ENCODE results near the gene POMT2. TPM values are rescaled to one million over a fixed set of nuclear protein-coding genes. Genes with fewer than 3 reads are reported as not detected.
"Not testable (repeated sequence)": the region's sequence is repeated elsewhere in the genome, so short reads cannot be mapped to it uniquely, and the experiment has no call there.

The POMT2 gene
- total RNA-seq, 6 experiments from 2014 or later, result 21.7 to 39.0 (median 27.5) TPM

DNA sequence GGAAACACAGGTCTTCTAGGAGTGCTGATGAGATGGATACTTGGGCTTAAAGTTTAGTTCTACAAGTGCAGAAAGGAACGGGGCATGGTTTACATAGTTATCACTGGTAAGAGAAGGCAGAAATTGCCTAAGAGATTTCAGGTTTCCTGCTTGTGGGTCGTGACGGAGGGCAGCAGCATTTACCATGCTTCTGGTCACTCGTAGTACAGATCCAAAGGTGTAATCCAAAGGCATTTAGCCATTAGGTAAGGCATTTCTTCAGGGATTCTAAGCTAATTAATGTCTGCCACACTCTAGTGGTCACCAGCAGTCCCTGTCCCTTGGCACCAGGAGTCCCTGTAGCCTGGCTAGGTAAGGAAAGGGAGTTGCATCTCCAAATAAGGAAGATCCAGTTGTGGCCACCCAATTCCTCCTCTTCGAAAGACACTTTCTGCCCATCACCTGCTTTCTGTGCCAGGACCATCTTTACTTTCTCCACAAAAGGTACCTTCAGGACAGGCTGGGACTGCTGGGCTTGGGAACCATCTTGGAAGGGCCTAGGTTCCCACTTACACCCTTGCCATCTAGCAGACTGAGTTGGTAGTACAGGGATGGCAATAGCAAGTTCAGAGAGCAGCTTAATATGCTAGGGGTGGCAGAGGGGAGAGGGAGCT, 1.7 kb upstream of the POMT2 start:
- no peak for DNase-seq
- TF ChIP-seq, protein P1, sequence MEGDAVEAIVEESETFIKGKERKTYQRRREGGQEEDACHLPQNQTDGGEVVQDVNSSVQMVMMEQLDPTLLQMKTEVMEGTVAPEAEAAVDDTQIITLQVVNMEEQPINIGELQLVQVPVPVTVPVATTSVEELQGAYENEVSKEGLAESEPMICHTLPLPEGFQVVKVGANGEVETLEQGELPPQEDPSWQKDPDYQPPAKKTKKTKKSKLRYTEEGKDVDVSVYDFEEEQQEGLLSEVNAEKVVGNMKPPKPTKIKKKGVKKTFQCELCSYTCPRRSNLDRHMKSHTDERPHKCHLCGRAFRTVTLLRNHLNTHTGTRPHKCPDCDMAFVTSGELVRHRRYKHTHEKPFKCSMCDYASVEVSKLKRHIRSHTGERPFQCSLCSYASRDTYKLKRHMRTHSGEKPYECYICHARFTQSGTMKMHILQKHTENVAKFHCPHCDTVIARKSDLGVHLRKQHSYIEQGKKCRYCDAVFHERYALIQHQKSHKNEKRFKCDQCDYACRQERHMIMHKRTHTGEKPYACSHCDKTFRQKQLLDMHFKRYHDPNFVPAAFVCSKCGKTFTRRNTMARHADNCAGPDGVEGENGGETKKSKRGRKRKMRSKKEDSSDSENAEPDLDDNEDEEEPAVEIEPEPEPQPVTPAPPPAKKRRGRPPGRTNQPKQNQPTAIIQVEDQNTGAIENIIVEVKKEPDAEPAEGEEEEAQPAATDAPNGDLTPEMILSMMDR (IDR thresholded peaks at IDR 0.05), result peak; percentile 16; the same call in 1 of the 2 replicates
- peaks cover 2% of the 10 kb centered on the region; the same call in 1 of the 2 replicates for H3K27me3 Mint-ChIP-seq (ENCODE audit: insufficient read depth)
- peak overlapping the region; percentile 98 for H3K4me3 Mint-ChIP-seq
- no peak overlapping the region for H3K27ac Mint-ChIP-seq
- no peaks in the 10 kb centered on the region for H3K9me3 Mint-ChIP-seq
- H3K36me3 Mint-ChIP-seq (ENCODE audit: low read depth), result no peaks in the 10 kb centered on the region
- H3K4me1 Mint-ChIP-seq (ENCODE audit: low read depth), result peaks cover 33% of the 10 kb centered on the region

DNA sequence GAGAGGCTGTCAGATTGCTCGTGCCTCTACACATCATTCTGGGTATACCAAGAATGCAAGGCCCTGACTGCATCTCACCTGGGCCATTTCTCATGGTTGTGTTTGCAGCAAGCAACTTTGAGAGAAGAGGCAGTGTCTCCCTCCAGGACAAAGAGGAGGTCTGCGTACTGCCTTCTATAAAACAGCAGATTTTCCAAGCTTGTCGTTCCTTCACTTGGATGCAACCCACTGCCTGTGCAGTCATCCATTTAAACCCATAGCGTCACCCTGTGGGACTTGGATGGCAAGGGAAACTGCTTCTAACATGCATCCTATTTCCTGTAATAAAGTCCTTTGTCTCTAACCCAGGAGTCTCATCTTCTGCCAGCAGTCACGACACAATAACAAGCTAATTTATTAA, 1.3 kb downstream of the POMT2 start:
- peaks cover 42% of the 10 kb centered on the region for H3K4me1 Mint-ChIP-seq (ENCODE audit: low read depth)
- H3K27me3 Mint-ChIP-seq (ENCODE audit: insufficient read depth), result peaks cover 2% of the 10 kb centered on the region; the same call in 1 of the 2 replicates
- H3K36me3 Mint-ChIP-seq (ENCODE audit: low read depth), result no peaks in the 10 kb centered on the region
- TF ChIP-seq, protein P1 (IDR thresholded peaks at IDR 0.05), result no peak
- H3K4me3 Mint-ChIP-seq, result peak overlapping the region; percentile 98
- no peak for DNase-seq
- H3K27ac Mint-ChIP-seq, result no peak overlapping the region
- no peaks in the 10 kb centered on the region for H3K9me3 Mint-ChIP-seq

DNA sequence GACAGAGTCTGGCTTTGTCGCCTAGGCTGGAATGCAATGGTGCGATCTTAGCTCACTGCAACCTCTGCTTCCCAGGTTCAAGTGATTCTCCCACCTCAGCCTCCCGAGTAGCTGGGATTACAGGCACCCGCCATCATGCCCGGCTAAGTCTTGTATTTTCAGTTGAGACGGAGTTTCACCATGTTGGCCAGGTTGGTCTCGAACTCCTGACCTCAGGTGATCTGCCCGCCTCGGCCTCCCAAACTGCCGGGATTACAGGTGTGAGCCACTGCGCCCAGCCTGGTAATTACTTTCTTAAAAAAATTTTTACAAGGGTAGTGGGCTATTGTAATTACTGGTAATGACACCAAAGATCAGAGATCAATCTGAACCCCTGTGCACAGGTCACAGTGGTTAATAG, 1.9 kb downstream of the POMT2 start:
- not testable (repeated sequence) for H3K9me3 Mint-ChIP-seq; DNase-seq; H3K36me3 Mint-ChIP-seq (ENCODE audit: low read depth); H3K27me3 Mint-ChIP-seq (ENCODE audit: insufficient read depth); H3K4me3 Mint-ChIP-seq; H3K27ac Mint-ChIP-seq
- H3K4me1 Mint-ChIP-seq (ENCODE audit: low read depth), result peaks cover 48% of the 10 kb centered on the region

DNA sequence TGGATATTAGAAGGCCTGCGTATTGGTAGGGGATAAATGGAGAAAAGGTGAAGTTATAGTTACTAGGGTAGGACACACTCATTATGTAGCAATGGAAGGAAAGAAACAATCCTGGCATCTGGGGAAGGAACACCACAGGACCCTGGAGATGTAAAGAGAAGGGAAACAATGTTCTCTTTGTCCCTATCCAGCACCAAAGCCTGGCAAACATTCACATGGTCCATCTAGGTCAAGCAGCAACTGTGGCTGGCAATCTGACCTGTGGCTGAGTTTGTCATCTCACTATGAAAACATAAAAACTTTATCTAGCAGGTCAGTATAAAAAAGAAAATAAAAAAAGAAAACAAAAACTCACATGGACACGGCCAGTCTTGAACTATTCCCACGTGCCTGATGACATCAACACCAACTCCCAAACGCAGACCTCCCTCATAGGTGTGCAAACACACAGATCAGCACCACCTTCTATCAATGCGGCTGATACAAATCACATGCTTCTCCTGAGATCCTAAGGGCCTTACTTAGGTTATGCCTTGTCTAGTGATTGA, 2.6 kb downstream of the POMT2 start:
- Mint-ChIP-seq H3K4me1 (ENCODE audit: low read depth) (peaks cover 55% of the 10 kb centered on the region), H3K27ac (no peak overlapping the region), H3K36me3 (ENCODE audit: low read depth) (no peaks in the 10 kb centered on the region), H3K27me3 (ENCODE audit: insufficient read depth) (peaks cover 2% of the 10 kb centered on the region; the same call in 1 of the 2 replicates), H3K9me3 (no peaks in the 10 kb centered on the region), H3K4me3 (no peak overlapping the region)
- no peak for DNase-seq
- TF ChIP-seq, protein P1 (IDR thresholded peaks at IDR 0.05), result no peak

DNA sequence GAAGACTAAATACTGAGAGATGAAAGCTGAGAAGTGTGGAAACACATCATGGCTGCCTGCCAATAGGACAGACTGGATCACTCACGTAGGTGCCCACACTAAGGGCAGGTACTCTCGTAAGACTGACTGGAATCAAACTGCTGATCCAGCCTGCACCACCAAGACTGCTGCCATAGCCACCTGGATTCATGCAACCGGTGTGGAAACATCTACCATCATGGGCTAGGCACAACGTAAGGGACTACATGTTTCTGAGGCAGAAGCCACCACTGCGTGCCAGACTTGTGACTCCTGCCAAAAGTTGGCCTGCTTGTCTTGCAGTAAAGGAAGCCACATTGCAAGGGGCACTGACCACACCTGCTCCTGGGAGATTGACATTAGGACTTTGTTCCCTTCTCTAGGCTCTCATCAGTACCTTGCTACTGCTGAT, 3.8 kb downstream of the POMT2 start:
- Mint-ChIP-seq H3K27me3 (ENCODE audit: insufficient read depth) (peaks cover 2% of the 10 kb centered on the region; the same call in 1 of the 2 replicates), H3K36me3 (ENCODE audit: low read depth) (no peaks in the 10 kb centered on the region), H3K4me1 (ENCODE audit: low read depth) (peaks cover 53% of the 10 kb centered on the region), H3K4me3 (no peak overlapping the region), H3K27ac (no peak overlapping the region), H3K9me3 (no peaks in the 10 kb centered on the region)
- TF ChIP-seq, protein P1 (IDR thresholded peaks at IDR 0.05), result no peak
- DNase-seq, result no peak

DNA sequence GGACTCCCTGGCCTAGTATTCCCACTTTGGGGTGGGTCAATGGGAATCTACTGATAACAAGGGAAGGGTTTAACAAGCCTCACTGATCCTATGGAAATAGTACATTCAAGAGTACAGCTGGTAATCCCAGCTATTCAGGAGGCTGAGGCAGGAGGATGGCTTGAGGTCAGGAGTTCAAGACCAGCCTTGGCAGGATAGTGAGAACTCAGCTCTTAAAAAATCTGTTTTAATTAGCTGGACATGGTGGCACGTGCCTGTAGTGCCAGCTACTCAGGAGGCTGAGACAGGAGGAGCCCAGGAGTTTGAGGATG, 4.5 kb downstream of the POMT2 start:
- Mint-ChIP-seq H3K4me1 (ENCODE audit: low read depth) (peaks cover 54% of the 10 kb centered on the region), H3K36me3 (ENCODE audit: low read depth) (peaks cover 5% of the 10 kb centered on the region; the same call in 1 of the 2 replicates), H3K9me3 (no peaks in the 10 kb centered on the region), H3K27ac (no peak overlapping the region), H3K27me3 (ENCODE audit: insufficient read depth) (peaks cover 2% of the 10 kb centered on the region; the same call in 1 of the 2 replicates), H3K4me3 (no peak overlapping the region)
- TF ChIP-seq, protein P1 (IDR thresholded peaks at IDR 0.05), result peak; percentile 6
- DNase-seq, result no peak

Measured in HFFc6 (cell line).